ENCODE measurements around the gene NELFCD. TPM values are rescaled to one million over a fixed set of nuclear protein-coding genes. Genes with fewer than 3 reads are reported as not detected.

The NELFCD gene
- total RNA-seq, 1 donor from 2014 or later, result 85.7 TPM

DNA sequence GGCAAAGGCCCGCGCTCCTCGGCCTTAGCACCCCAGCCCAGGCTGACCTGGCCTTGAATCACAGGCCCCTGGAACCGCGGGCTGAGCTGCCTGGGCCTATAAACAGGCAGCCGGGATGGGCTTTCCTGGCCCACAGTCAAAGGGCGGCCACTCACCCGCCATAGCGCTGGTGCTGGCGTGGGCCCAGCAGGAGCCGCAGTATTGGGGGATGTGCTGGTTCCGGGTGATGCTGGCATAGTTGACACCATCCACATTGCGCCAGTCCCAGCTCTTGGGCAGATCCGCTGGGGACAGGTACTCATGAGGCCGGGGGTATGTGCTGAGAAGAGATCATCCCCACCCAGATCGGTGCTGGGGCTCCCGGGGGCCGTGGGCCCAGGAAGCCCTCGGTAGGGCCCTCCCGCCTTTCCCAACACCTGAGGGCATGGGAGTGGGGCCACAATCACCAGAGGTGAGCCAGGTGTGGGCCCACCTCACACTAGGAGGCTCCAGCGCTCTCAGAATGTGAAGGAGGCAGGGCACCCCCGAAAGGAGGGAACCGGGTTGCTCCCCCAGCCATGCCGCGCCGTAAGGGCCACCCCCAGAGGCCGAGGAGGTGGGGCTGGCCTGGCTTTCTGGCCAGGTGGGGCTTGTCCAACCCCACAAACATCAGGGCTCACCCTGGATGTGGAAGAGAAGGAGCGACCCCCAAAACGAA lies 25.3 kb downstream of the NELFCD start:
- H3K36me3 ChIP-seq, result peaks cover 0 to 2% of the 10 kb centered on the region in 2 donors
- no peaks in the 10 kb centered on the region for H3K9me3 ChIP-seq
- peaks cover 48% of the 10 kb centered on the region for H3K4me1 ChIP-seq
- H3K27ac ChIP-seq, result peak overlapping the region; percentile 76
- H3K27me3 ChIP-seq, result no peaks in the 10 kb centered on the region
- DNase-seq (ENCODE audit: extremely low spot score in 2 of 2), result no peak
- peak overlapping the region; percentile 61 to 78 for H3K4me3 ChIP-seq
- TF ChIP-seq POLR2AphosphoS5 (IDR thresholded peaks at IDR 0.05; ENCODE audit: insufficient read depth in 1 of 2, low read depth in 1 of 2), result peak in 1 of 2 donors; percentile 22
- TF ChIP-seq, protein P1, sequence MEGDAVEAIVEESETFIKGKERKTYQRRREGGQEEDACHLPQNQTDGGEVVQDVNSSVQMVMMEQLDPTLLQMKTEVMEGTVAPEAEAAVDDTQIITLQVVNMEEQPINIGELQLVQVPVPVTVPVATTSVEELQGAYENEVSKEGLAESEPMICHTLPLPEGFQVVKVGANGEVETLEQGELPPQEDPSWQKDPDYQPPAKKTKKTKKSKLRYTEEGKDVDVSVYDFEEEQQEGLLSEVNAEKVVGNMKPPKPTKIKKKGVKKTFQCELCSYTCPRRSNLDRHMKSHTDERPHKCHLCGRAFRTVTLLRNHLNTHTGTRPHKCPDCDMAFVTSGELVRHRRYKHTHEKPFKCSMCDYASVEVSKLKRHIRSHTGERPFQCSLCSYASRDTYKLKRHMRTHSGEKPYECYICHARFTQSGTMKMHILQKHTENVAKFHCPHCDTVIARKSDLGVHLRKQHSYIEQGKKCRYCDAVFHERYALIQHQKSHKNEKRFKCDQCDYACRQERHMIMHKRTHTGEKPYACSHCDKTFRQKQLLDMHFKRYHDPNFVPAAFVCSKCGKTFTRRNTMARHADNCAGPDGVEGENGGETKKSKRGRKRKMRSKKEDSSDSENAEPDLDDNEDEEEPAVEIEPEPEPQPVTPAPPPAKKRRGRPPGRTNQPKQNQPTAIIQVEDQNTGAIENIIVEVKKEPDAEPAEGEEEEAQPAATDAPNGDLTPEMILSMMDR (IDR thresholded peaks at IDR 0.05), result no peak
- intact Hi-C loops (cut with DNase I), result no loop called here

GRCh38 chr20:59006864-59007664 lies 26.0 kb downstream of the NELFCD start, which contains the start of gene CTSZ:
Gene CTSZ (minus strand): TSS chr20:59007254. CDS start chr20:59007128, 126 bp downstream.
- peak within 1 kb of the TSS; percentile 61 to 78 for H3K4me3 ChIP-seq
- TF ChIP-seq, protein P1 (IDR thresholded peaks at IDR 0.05), result no peak
- TF ChIP-seq POLR2A (IDR thresholded peaks at IDR 0.05) (no peak), POLR2AphosphoS5 (IDR thresholded peaks at IDR 0.05; ENCODE audit: insufficient read depth in 1 of 2, low read depth in 1 of 2) (no peak)
- H3K36me3 ChIP-seq, result no peaks in the 10 kb centered on the region
- DNase-seq (ENCODE audit: extremely low spot score in 2 of 2), result no peak
- H3K27me3 ChIP-seq, result no peaks in the 10 kb centered on the region
- H3K27ac ChIP-seq, result peak within 1 kb of the TSS; percentile 76
- intact Hi-C loops (cut with DNase I), result no loop called here
- H3K4me1 ChIP-seq, result peaks cover 53% of the 10 kb centered on the region
- H3K9me3 ChIP-seq, result no peaks in the 10 kb centered on the region

- Histone ChIP-seq H3K4me3 (peak overlapping the region; percentile 61 to 78), H3K27ac (peak overlapping the region; percentile 76), H3K9me3 (no peaks in the 10 kb centered on the region), H3K36me3 (no peaks in the 10 kb centered on the region), H3K4me1 (peaks cover 53% of the 10 kb centered on the region), H3K27me3 (no peaks in the 10 kb centered on the region)
- intact Hi-C loops (cut with DNase I), result no loop called here
- DNase-seq (ENCODE audit: extremely low spot score in 2 of 2), result no peak
- TF ChIP-seq POLR2AphosphoS5 (IDR thresholded peaks at IDR 0.05; ENCODE audit: insufficient read depth in 1 of 2, low read depth in 1 of 2) (peak in 1 of 2 donors; percentile 16), POLR2A (IDR thresholded peaks at IDR 0.05) (no peak)
- TF ChIP-seq, protein P1 (IDR thresholded peaks at IDR 0.05), result no peak
Measured at GRCh38 chr20:59007665-59008511, 26.8 kb downstream of the NELFCD start.

DNA sequence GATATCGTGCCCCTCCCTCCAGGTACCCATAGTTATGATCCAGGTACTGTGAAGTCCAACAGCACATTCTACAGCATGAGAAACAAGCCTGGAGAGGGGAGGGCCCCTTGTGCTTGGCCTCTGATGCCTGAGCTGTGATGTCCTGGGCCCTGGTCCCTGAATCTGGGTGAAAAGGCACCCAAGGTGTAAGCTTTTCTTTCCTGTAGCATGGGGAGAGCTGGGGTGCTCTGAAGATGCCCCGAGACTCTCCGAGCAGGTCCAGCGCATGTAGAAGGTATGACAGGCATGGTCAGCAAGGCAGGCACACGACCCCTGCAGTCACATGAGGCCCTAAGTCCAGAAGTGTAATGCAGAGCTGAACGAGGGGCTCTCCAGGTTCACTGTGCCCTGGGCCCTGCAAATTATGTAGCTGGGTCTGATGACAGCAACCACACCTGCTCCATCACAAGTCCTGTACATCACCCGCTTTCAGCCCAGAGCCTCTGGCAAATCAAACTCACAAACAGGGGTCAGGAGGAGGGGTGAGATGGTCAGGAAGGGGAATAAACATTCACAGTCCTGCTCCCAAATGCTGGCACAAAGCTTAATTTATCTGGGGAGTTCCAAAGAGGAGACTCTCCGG lies 27.8 kb downstream of the NELFCD start:
- DNase-seq (ENCODE audit: extremely low spot score in 2 of 2), result peak in 1 of 2 donors; percentile 49
- no peaks in the 10 kb centered on the region for H3K36me3 ChIP-seq
- no peak overlapping the region for H3K27ac ChIP-seq
- intact Hi-C loops (cut with DNase I), result no loop called here
- H3K9me3 ChIP-seq, result no peaks in the 10 kb centered on the region
- no peak for TF ChIP-seq POLR2A (IDR thresholded peaks at IDR 0.05)
- TF ChIP-seq, protein P1 (IDR thresholded peaks at IDR 0.05), result no peak
- no peak for TF ChIP-seq POLR2AphosphoS5 (IDR thresholded peaks at IDR 0.05; ENCODE audit: insufficient read depth in 1 of 2, low read depth in 1 of 2)
- no peaks in the 10 kb centered on the region for H3K27me3 ChIP-seq
- peaks cover 53% of the 10 kb centered on the region for H3K4me1 ChIP-seq
- H3K4me3 ChIP-seq, result no peak overlapping the region
